Caco-2 (cell line): ENCODE data around the gene XRCC5. TPM values are rescaled to one million over a fixed set of nuclear protein-coding genes. Genes with fewer than 3 reads are reported as not detected.

Source experiments
- BruUV-seq: library from RNA; stranded (reverse); fragments of 400-500 nt; replicated peaks from 2 replicates; lab custom pipeline; 2021; lab: Mats Ljungman, UMichigan
- CTCF ChIA-PET: fragments of 300-600 bp; sonication (Branson Sonifier 250); formaldehyde crosslinking; loops from one replicate; lab custom pipeline; 2022; ENCODE audit warnings: antibody characterized with exemption; lab: Charles Lee
- POLR2A ChIA-PET: fragments of 300-600 bp; sonication (Branson Sonifier 250); formaldehyde crosslinking; loops from one replicate; lab custom pipeline; 2022; ENCODE audit warnings: antibody characterized with exemption; lab: Charles Lee
- DNase-seq, 2 experiments: peaks; one replicate each; pipeline versions ENCODE4 v3.0.0 to v3.0.0-alpha.2; 2020 to 2022
- H3K27me3 ChIP-seq: replicated peaks from 2 replicates; pipeline ENCODE4 v1.6.0; 2011; ENCODE audit warnings: low read length; ENCODE audit not compliant: control insufficient read depth, insufficient read depth
- H3K36me3 ChIP-seq: 2 replicates; pipeline ENCODE4 v1.5.1; 2011; ENCODE audit warnings: low read length; ENCODE audit not compliant: control insufficient read depth, insufficient read depth
- H3K4me1 ChIP-seq: fragments of 250-450 bp; sonication (Bioruptor Pico); 2 replicates; pipeline ENCODE4 v1.5.1; 2020; ENCODE audit warnings: mild to moderate bottlenecking
- H3K4me3 ChIP-seq: 2 replicates; pipeline ENCODE4 v1.5.1; 2011; ENCODE audit warnings: low read depth, mild to moderate bottlenecking, control low read depth, low read length
- H3K9me3 ChIP-seq: fragments of 250-450 bp; sonication (Bioruptor Pico); 2 replicates; pipeline ENCODE4 v1.5.1; 2020; ENCODE audit warnings: mild to moderate bottlenecking, moderate library complexity
- H3K27ac Mint-ChIP-seq: one replicate; pipeline ENCODE4 v1.8.0; 2022; ENCODE audit warnings: mixed read lengths; ENCODE audit not compliant: unreplicated experiment
- H3K27me3 Mint-ChIP-seq: one replicate; pipeline ENCODE4 v1.8.0; 2022; ENCODE audit warnings: mixed read lengths; ENCODE audit not compliant: insufficient read depth, unreplicated experiment
- H3K36me3 Mint-ChIP-seq: one replicate; pipeline ENCODE4 v1.8.0; 2022; ENCODE audit warnings: mild to moderate bottlenecking, mixed read lengths; ENCODE audit not compliant: insufficient read depth, unreplicated experiment
- H3K4me1 Mint-ChIP-seq: one replicate; pipeline ENCODE4 v1.8.0; 2022; ENCODE audit warnings: low read depth, mixed read lengths; ENCODE audit not compliant: unreplicated experiment
- H3K4me3 Mint-ChIP-seq: one replicate; pipeline ENCODE4 v1.8.0; 2022; ENCODE audit warnings: mild to moderate bottlenecking, moderate library complexity, mixed read lengths; ENCODE audit not compliant: unreplicated experiment
- H3K9me3 Mint-ChIP-seq: one replicate; pipeline ENCODE4 v1.8.0; 2022; ENCODE audit warnings: mixed read lengths; ENCODE audit not compliant: unreplicated experiment
- CTCF ChIP-seq, 2 experiments: fragments of 200-600 bp in 1 of 2; IDR thresholded peaks; 1 replicate in 1 of 2; 2 replicates in 1 of 2; pipeline versions ENCODE4 v1.5.1 to v1.8.0; 2011 to 2022; ENCODE audit warnings: antibody characterized with exemption in 1 of 2, control low read depth in 1 of 2, inconsistent platforms in 1 of 2, low read depth in 1 of 2, low read length in 1 of 2, mild to moderate bottlenecking in 1 of 2, moderate library complexity in 1 of 2; ENCODE audit not compliant: insufficient read depth in 1 of 2, severe bottlenecking in 1 of 2, unreplicated experiment in 1 of 2
- intact Hi-C: fragments of 100-400 bp; cut with micrococcal nuclease; formaldehyde crosslinking; loops from one replicate; pipeline ENCODE4 v1.10.0; 2022; ENCODE audit not compliant: unreplicated experiment
- total RNA-seq: library from RNA; stranded (reverse); gene quantifications from 2 replicates; pipeline ENCODE4 v1.2.3, GENCODE V29; 2022

XRCC5 gene
- total RNA-seq, 1 experiment from 2014 or later: 319 TPM

- no peaks in the 10 kb centered on the region for H3K9me3 ChIP-seq
- ChIA-PET CTCF (no interaction called here), POLR2A (no interaction called here)
- no peaks in the 10 kb centered on the region for H3K4me1 ChIP-seq
- Mint-ChIP-seq H3K4me1 (no peaks in the 10 kb centered on the region), H3K27me3 (no peaks in the 10 kb centered on the region), H3K27ac (no peak overlapping the region), H3K36me3 (peaks cover 88% of the 10 kb centered on the region), H3K4me3 (no peak overlapping the region), H3K9me3 (no peaks in the 10 kb centered on the region)
- no peaks in the 10 kb centered on the region for H3K27me3 ChIP-seq
- H3K4me3 ChIP-seq: no peak overlapping the region
- intact Hi-C loops: no loop called here
- DNase-seq: no peak
- peaks cover 7% of the 10 kb centered on the region for H3K36me3 ChIP-seq
- no peak for TF ChIP-seq CTCF (IDR thresholded peaks at IDR 0.05; ENCODE audit: insufficient read depth in 1 of 2, low read depth in 1 of 2, low read length in 1 of 2, severe bottlenecking in 1 of 2, unreplicated experiment in 1 of 2)
- BruUV-seq: no TSS peak
Observed at GRCh38 chr2:216164576-216164975, 55.4 kb downstream of the XRCC5 start.

- no peak for TF ChIP-seq CTCF (IDR thresholded peaks at IDR 0.05; ENCODE audit: insufficient read depth in 1 of 2, low read depth in 1 of 2, low read length in 1 of 2, severe bottlenecking in 1 of 2, unreplicated experiment in 1 of 2)
- H3K4me1 Mint-ChIP-seq: no peaks in the 10 kb centered on the region
- Histone ChIP-seq H3K4me1 (no peaks in the 10 kb centered on the region; the same call in 1 of the 2 replicates), H3K36me3 (peaks cover 11% of the 10 kb centered on the region), H3K27me3 (no peaks in the 10 kb centered on the region), H3K9me3 (no peaks in the 10 kb centered on the region), H3K4me3 (no peak overlapping the region)
- no peak for DNase-seq
- no peak overlapping the region for H3K27ac Mint-ChIP-seq
- ChIA-PET POLR2A (no interaction called here), CTCF (no interaction called here)
- no peaks in the 10 kb centered on the region for H3K27me3 Mint-ChIP-seq
- intact Hi-C loops: no loop called here
- no peak overlapping the region for H3K4me3 Mint-ChIP-seq
- H3K36me3 Mint-ChIP-seq: peaks cover 90% of the 10 kb centered on the region
- no TSS peak for BruUV-seq
- H3K9me3 Mint-ChIP-seq: no peaks in the 10 kb centered on the region
Observed at GRCh38 chr2:216165711-216166110, 56.6 kb downstream of the XRCC5 start.

GRCh38 chr2:216169087-216169486, 59.9 kb downstream of the XRCC5 start:
- no peaks in the 10 kb centered on the region for H3K9me3 Mint-ChIP-seq
- POLR2A ChIA-PET: no interaction called here
- H3K4me3 Mint-ChIP-seq: no peak overlapping the region
- H3K36me3 ChIP-seq: peaks cover 14% of the 10 kb centered on the region
- no peak overlapping the region for H3K4me3 ChIP-seq
- no peak for TF ChIP-seq CTCF (IDR thresholded peaks at IDR 0.05; ENCODE audit: insufficient read depth in 1 of 2, low read depth in 1 of 2, low read length in 1 of 2, severe bottlenecking in 1 of 2, unreplicated experiment in 1 of 2)
- no peak overlapping the region for H3K27ac Mint-ChIP-seq
- no peak for DNase-seq
- no peaks in the 10 kb centered on the region for H3K27me3 ChIP-seq
- H3K27me3 Mint-ChIP-seq: no peaks in the 10 kb centered on the region
- peaks cover 90% of the 10 kb centered on the region for H3K36me3 Mint-ChIP-seq
- no peaks in the 10 kb centered on the region for H3K4me1 Mint-ChIP-seq
- H3K4me1 ChIP-seq: peaks cover 9% of the 10 kb centered on the region; the same call in 1 of the 2 replicates
- no peaks in the 10 kb centered on the region; the same call in 1 of the 2 replicates for H3K9me3 ChIP-seq
- BruUV-seq: no TSS peak
- intact Hi-C loops: no loop called here
- CTCF ChIA-PET: no interaction called here
